NK-92 (cell line): ENCODE measurements around the gene KATNA1.

Source experiments
- DNase-seq: peaks from one replicate; lab custom pipeline; 2025; ENCODE audit not compliant: unreplicated experiment; lab: John Stamatoyannopoulos, UW

KATNA1 gene

GRCh38 chr6:149545258-149545753 lies 103.2 kb downstream of the KATNA1 start:
- peak; percentile 7 for DNase-seq
